Upper lobe of right lung (tissue), 1 donor: ENCODE data around the gene GNAI3. TPM values are rescaled to one million over a fixed set of nuclear protein-coding genes. Genes with fewer than 3 reads are reported as not detected.

Source experiments
- ATAC-seq: fragments of 200-7000 bp; cut with Tn5 transposase; one replicate; pipeline ENCODE4 v1.9.1; 2020; ENCODE audit warnings: mild to moderate bottlenecking, moderate library complexity
- DNase-seq: peaks from one replicate; pipeline ENCODE4 v3.0.0-alpha.2; 2020
- H3K27ac ChIP-seq: fragments of 200-600 bp; one replicate; pipeline ENCODE4 v1.8.0; 2022
- H3K27me3 ChIP-seq: fragments of 200-600 bp; one replicate; pipeline ENCODE4 v1.8.0; 2022; ENCODE audit warnings: mild to moderate bottlenecking
- H3K36me3 ChIP-seq: fragments of 200-600 bp; one replicate; pipeline ENCODE4 v1.8.0; 2022
- H3K4me1 ChIP-seq: fragments of 200-600 bp; one replicate; pipeline ENCODE4 v1.8.0; 2022
- H3K4me3 ChIP-seq: fragments of 200-600 bp; one replicate; pipeline ENCODE4 v1.8.0; 2022; ENCODE audit warnings: mild to moderate bottlenecking
- H3K9me3 ChIP-seq: fragments of 200-600 bp; one replicate; pipeline ENCODE4 v1.8.0; 2022
- intact Hi-C: fragments of 100-400 bp; cut with DNase I; formaldehyde crosslinking; loops from one replicate; pipeline ENCODE4 v1.11.0; 2022
- total RNA-seq: library from RNA; stranded (reverse); fragmentation: NEBNext Ultra II Directional; extraction: Animal tissue kit (Norgen Biotek cat#: 25700); gene quantifications from one replicate; pipeline ENCODE4 v1.2.1, GENCODE V29; 2021
- TF ChIP-seq, protein P1 (sequence below): fragments of 200-600 bp; IDR thresholded peaks from one replicate; pipeline ENCODE4 v1.8.0; 2022; ENCODE audit warnings: antibody characterized with exemption
- donor health status: DM: no; HTN: yes; CAD: no; lungs with severe emphysema.

GNAI3 gene
- total RNA-seq, 1 donor from 2014 or later, result 6.9 TPM

GRCh38 chr1:109509176-109510134, 39.0 kb upstream of the GNAI3 start, which contains the start of gene AMIGO1:
Gene AMIGO1, minus strand, starts transcription at chr1:109509727. Its CDS starts 815 bp downstream, at chr1:109508912.
- Histone ChIP-seq H3K4me1 (peaks cover 8% of the 10 kb centered on the region), H3K27me3 (no peaks in the 10 kb centered on the region), H3K27ac (no peak within 1 kb of the TSS), H3K9me3 (no peaks in the 10 kb centered on the region), H3K36me3 (no peaks in the 10 kb centered on the region), H3K4me3 (peak within 1 kb of the TSS; percentile 68)
- DNase-seq (peak; percentile 88), ATAC-seq (peak; percentile 91)
- TF ChIP-seq, protein P1, sequence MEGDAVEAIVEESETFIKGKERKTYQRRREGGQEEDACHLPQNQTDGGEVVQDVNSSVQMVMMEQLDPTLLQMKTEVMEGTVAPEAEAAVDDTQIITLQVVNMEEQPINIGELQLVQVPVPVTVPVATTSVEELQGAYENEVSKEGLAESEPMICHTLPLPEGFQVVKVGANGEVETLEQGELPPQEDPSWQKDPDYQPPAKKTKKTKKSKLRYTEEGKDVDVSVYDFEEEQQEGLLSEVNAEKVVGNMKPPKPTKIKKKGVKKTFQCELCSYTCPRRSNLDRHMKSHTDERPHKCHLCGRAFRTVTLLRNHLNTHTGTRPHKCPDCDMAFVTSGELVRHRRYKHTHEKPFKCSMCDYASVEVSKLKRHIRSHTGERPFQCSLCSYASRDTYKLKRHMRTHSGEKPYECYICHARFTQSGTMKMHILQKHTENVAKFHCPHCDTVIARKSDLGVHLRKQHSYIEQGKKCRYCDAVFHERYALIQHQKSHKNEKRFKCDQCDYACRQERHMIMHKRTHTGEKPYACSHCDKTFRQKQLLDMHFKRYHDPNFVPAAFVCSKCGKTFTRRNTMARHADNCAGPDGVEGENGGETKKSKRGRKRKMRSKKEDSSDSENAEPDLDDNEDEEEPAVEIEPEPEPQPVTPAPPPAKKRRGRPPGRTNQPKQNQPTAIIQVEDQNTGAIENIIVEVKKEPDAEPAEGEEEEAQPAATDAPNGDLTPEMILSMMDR, result no peak
- intact Hi-C loops, result no loop called here

- H3K4me3 ChIP-seq, result no peak overlapping the region
- H3K36me3 ChIP-seq, result no peaks in the 10 kb centered on the region
- peaks cover 8% of the 10 kb centered on the region for H3K4me1 ChIP-seq
- intact Hi-C loops, result no loop called here
- no peaks in the 10 kb centered on the region for H3K27me3 ChIP-seq
- no peak overlapping the region for H3K27ac ChIP-seq
- no peaks in the 10 kb centered on the region for H3K9me3 ChIP-seq
- ATAC-seq, result no peak
- TF ChIP-seq, protein P1, result no peak
- no peak for DNase-seq
Measured at GRCh38 chr1:109513110-109513710, 35.2 kb upstream of the GNAI3 start.

GRCh38 chr1:109514846-109515245, 33.6 kb upstream of the GNAI3 start:
- Histone ChIP-seq H3K9me3 (no peaks in the 10 kb centered on the region), H3K36me3 (no peaks in the 10 kb centered on the region), H3K27ac (no peak overlapping the region), H3K4me1 (peaks cover 8% of the 10 kb centered on the region), H3K27me3 (no peaks in the 10 kb centered on the region), H3K4me3 (no peak overlapping the region)
- DNase-seq (no peak), ATAC-seq (no peak)
- intact Hi-C loops, result no loop called here
- TF ChIP-seq, protein P1, result no peak

DNA sequence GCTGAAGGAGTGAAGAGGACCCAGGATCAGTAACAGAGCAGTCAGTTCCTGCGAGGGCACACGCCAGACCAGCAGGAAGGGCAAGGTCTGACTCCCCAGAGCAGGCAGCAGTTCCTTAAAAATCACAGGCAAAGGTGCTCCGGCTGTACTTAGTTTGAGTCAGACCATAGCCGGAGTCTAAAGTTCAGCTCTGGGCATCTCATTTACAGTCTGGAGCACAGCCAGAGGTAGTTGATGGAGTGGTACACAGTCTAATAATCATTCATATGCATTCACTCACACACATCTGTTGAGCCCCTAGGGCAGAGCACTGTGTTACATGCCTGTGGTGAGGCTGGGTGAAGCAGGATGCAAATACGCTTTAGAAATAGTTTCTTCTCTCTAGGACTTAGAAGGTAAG, 31.5 kb upstream of the GNAI3 start:
- no peak for DNase-seq
- TF ChIP-seq, protein P1, result no peak
- no peak for ATAC-seq
- Histone ChIP-seq H3K27ac (no peak overlapping the region), H3K36me3 (no peaks in the 10 kb centered on the region), H3K4me1 (no peaks in the 10 kb centered on the region), H3K27me3 (no peaks in the 10 kb centered on the region), H3K4me3 (no peak overlapping the region), H3K9me3 (no peaks in the 10 kb centered on the region)
- intact Hi-C loops, result no loop called here

- no peaks in the 10 kb centered on the region for H3K9me3 ChIP-seq
- H3K4me3 ChIP-seq, result no peak overlapping the region
- no peak for DNase-seq
- H3K27ac ChIP-seq, result no peak overlapping the region
- H3K36me3 ChIP-seq, result no peaks in the 10 kb centered on the region
- no peaks in the 10 kb centered on the region for H3K27me3 ChIP-seq
- ATAC-seq, result no peak
- TF ChIP-seq, protein P1, result no peak
- intact Hi-C loops, result no loop called here
- no peaks in the 10 kb centered on the region for H3K4me1 ChIP-seq
Measured at GRCh38 chr1:109517337-109517736, 31.1 kb upstream of the GNAI3 start.
